H9 (cell line): Measurements from ENCODE around the gene SETD3. TPM values are rescaled to one million over a fixed set of nuclear protein-coding genes. Genes with fewer than 3 reads are reported as not detected.
A peak's percentile ranks its signal among the peaks of the same experiment; 100 is the strongest.

Experiments
- DNase-seq: peaks from one replicate; pipeline ENCODE4 v3.0.0-alpha.2; 2017
- H2AFZ ChIP-seq: one replicate; pipeline ENCODE4 v1.6.1; 2013; ENCODE audit warnings: mild to moderate bottlenecking, low read length, control low read depth, moderate library complexity
- H2AK5ac ChIP-seq: 2 replicates; pipeline ENCODE4 v1.6.1; 2013; ENCODE audit warnings: low read length, control low read depth, mixed read lengths; ENCODE audit not compliant: insufficient read length
- H2BK120ac ChIP-seq: one replicate; pipeline ENCODE4 v1.6.1; 2013; ENCODE audit warnings: low read depth, mild to moderate bottlenecking, low read length, control low read depth, inconsistent platforms; ENCODE audit not compliant: poor library complexity, severe bottlenecking
- H2BK12ac ChIP-seq: 2 replicates; pipeline ENCODE4 v1.6.1; 2013; ENCODE audit warnings: low read length, control low read depth, mixed read lengths, low read depth; ENCODE audit not compliant: insufficient read length
- H2BK15ac ChIP-seq: 2 replicates; pipeline ENCODE4 v1.6.1; 2013; ENCODE audit warnings: low read depth, low read length, control low read depth
- H2BK20ac ChIP-seq: one replicate; pipeline ENCODE4 v1.6.1; 2013; ENCODE audit warnings: low read depth, mild to moderate bottlenecking, low read length, control low read depth, inconsistent platforms; ENCODE audit not compliant: poor library complexity, severe bottlenecking
- H2BK5ac ChIP-seq: 2 replicates; pipeline ENCODE4 v1.6.1; 2013; ENCODE audit warnings: low read length, control low read depth, mixed read lengths; ENCODE audit not compliant: insufficient read length
- H3K14ac ChIP-seq: 2 replicates; pipeline ENCODE4 v1.6.1; 2013; ENCODE audit warnings: low read length, control low read depth; ENCODE audit not compliant: insufficient read depth
- H3K18ac ChIP-seq: 2 replicates; pipeline ENCODE4 v1.6.1; 2013; ENCODE audit warnings: low read depth, mild to moderate bottlenecking, mixed read lengths, low read length, control low read depth; ENCODE audit not compliant: insufficient read length
- H3K23ac ChIP-seq: 2 replicates; pipeline ENCODE4 v1.6.1; 2013; ENCODE audit warnings: low read length, control low read depth, mixed read lengths, low read depth; ENCODE audit not compliant: insufficient read length
- H3K23me2 ChIP-seq: 2 replicates; pipeline ENCODE4 v1.6.1; 2013; ENCODE audit warnings: low read depth, mild to moderate bottlenecking, mixed read lengths, low read length, control low read depth; ENCODE audit not compliant: insufficient read length, poor library complexity, severe bottlenecking
- H3K27ac ChIP-seq: 2 replicates; pipeline ENCODE4 v1.5.1; 2013; ENCODE audit warnings: low read length, control low read depth, mixed read lengths, low read depth; ENCODE audit not compliant: insufficient read length
- H3K27me3 ChIP-seq: 2 replicates; pipeline ENCODE4 v1.6.1; 2013; ENCODE audit warnings: low read length, control low read depth, inconsistent platforms; ENCODE audit not compliant: insufficient read depth
- H3K4ac ChIP-seq: 2 replicates; pipeline ENCODE4 v1.6.1; 2013; ENCODE audit warnings: low read depth, mild to moderate bottlenecking, control low read depth, inconsistent platforms, low read length, moderate library complexity
- H3K4me1 ChIP-seq: 2 replicates; pipeline ENCODE4 v1.6.1; 2013; ENCODE audit warnings: low read length, control low read depth, inconsistent platforms; ENCODE audit not compliant: insufficient read depth
- H3K4me2 ChIP-seq: 2 replicates; pipeline ENCODE4 v1.6.1; 2013; ENCODE audit warnings: low read length, control low read depth, mixed read lengths; ENCODE audit not compliant: insufficient read length, insufficient read depth
- H3K56ac ChIP-seq: 2 replicates; pipeline ENCODE4 v1.6.1; 2013; ENCODE audit warnings: low read depth, mild to moderate bottlenecking, mixed read lengths, low read length, control low read depth; ENCODE audit not compliant: insufficient read length
- H3K79me1 ChIP-seq: 2 replicates; pipeline ENCODE4 v1.6.1; 2013; ENCODE audit warnings: low read depth, mild to moderate bottlenecking, moderate library complexity, low read length, control low read depth, inconsistent platforms; ENCODE audit not compliant: insufficient read depth, poor library complexity, severe bottlenecking
- H3K79me2 ChIP-seq: 2 replicates; pipeline ENCODE4 v1.6.1; 2013; ENCODE audit warnings: low read length, control low read depth, inconsistent platforms; ENCODE audit not compliant: insufficient read depth
- H3K9ac ChIP-seq: 2 replicates; pipeline ENCODE4 v1.6.1; 2013; ENCODE audit warnings: low read length, control low read depth, mixed read lengths; ENCODE audit not compliant: insufficient read length; ENCODE audit errors: extremely low read depth
- H3K9me3 ChIP-seq: one replicate; pipeline ENCODE4 v1.6.1; 2013; ENCODE audit warnings: low read depth, low read length, inconsistent platforms; ENCODE audit not compliant: control insufficient read depth
- H3T11ph ChIP-seq: one replicate; pipeline ENCODE4 v1.6.1; 2013; ENCODE audit warnings: mild to moderate bottlenecking, low read length, control low read depth, inconsistent platforms
- H4K20me1 ChIP-seq: one replicate; pipeline ENCODE4 v1.6.1; 2013; ENCODE audit not compliant: control insufficient read depth, insufficient read length, insufficient read depth
- H4K5ac ChIP-seq: 2 replicates; pipeline ENCODE4 v1.6.1; 2013; ENCODE audit warnings: low read depth, mild to moderate bottlenecking, mixed read lengths, low read length, control low read depth; ENCODE audit not compliant: insufficient read length
- H4K8ac ChIP-seq: replicated peaks from 2 replicates; pipeline ENCODE4 v1.6.1; 2013; ENCODE audit warnings: low read length, control low read depth, mixed read lengths, low read depth; ENCODE audit not compliant: insufficient read length
- H4K91ac ChIP-seq: 2 replicates; pipeline ENCODE4 v1.6.1; 2013; ENCODE audit warnings: low read depth, mild to moderate bottlenecking, moderate library complexity, mixed read lengths, low read length, control low read depth; ENCODE audit not compliant: insufficient read length
- H3K27ac Mint-ChIP-seq, 3 experiments: 2 replicates in 2 of 3; 3 replicates in 1 of 3; pipeline ENCODE4 v1.8.0; 2020 to 2021; ENCODE audit warnings: mixed read lengths in 3 of 3, mild to moderate bottlenecking in 1 of 3, moderate library complexity in 1 of 3
- H3K27me3 Mint-ChIP-seq: 2 replicates; pipeline ENCODE4 v1.8.0; 2021; ENCODE audit warnings: low read depth, mild to moderate bottlenecking, moderate library complexity, mixed read lengths
- H3K36me3 Mint-ChIP-seq, 3 experiments: 2 replicates in 2 of 3; 3 replicates in 1 of 3; pipeline ENCODE4 v1.8.0; 2020 to 2021; ENCODE audit warnings: low read depth in 3 of 3, mixed read lengths in 3 of 3; ENCODE audit not compliant: insufficient read depth in 1 of 3
- H3K4me1 Mint-ChIP-seq, 2 experiments: 2 replicates each; pipeline ENCODE4 v1.8.0; 2020; ENCODE audit warnings: mixed read lengths in 2 of 2
- H3K4me3 Mint-ChIP-seq, 2 experiments: 2 replicates in 1 of 2; 3 replicates in 1 of 2; pipeline ENCODE4 v1.8.0; 2020 to 2021; ENCODE audit warnings: mild to moderate bottlenecking in 2 of 2, mixed read lengths in 2 of 2, moderate library complexity in 1 of 2
- H3K9me3 Mint-ChIP-seq, 2 experiments: 2 replicates in 1 of 2; 3 replicates in 1 of 2; pipeline ENCODE4 v1.8.0; 2020; ENCODE audit warnings: mild to moderate bottlenecking in 2 of 2, mixed read lengths in 2 of 2, moderate library complexity in 1 of 2
- WGBS: extraction: QIAGEN DNeasy Blood & Tissue Kit; methylation state at CpG from one replicate; pipeline ENCODE4 v1.1.7; 2013; ENCODE audit warnings: missing lambda C conversion rate, low lambda C conversion rate, mixed read lengths; ENCODE audit not compliant: insufficient read length; ENCODE audit errors: extremely low coverage; 5-methylcytosine and 5-hydroxymethylcytosine counted together
- total RNA-seq: library from RNA; stranded (reverse); gene quantifications from 2 replicates; pipeline ENCODE4 v1.2.1, GENCODE V29; 2021
- TF ChIP-seq, protein P1 (sequence below): fragments of 200-600 bp; sonication (generic); conservative IDR thresholded peaks from 3 replicates; pipeline ENCODE4 v1.8.0; 2021; ENCODE audit warnings: antibody characterized with exemption, mild to moderate bottlenecking

SETD3 gene
- total RNA-seq, 1 experiment from 2014 or later = 56.7 TPM

DNA sequence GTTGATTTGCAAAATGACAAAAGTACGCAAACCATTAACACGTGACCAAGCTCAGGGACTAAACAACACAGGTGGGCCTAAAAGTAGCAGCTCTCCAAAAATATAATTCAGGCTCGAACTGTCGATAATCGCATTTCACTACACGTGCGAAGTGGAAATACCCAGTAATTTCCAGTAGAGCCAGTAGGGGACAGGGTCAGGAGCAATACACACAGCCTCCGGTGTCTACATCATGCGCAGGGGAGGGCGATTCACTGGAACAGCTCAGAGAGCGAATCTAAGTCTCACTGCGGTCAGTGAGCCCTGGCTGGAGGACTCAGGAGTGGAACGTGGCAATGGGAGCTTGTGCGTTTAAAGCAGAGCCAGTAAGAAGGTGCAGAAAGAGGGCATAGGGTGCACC, 40.4 kb downstream of the SETD3 start:
- no peak overlapping the region for H3K4ac ChIP-seq
- no peak for DNase-seq
- H4K5ac ChIP-seq = no peak overlapping the region
- no peak overlapping the region for H4K91ac ChIP-seq
- H3K79me1 ChIP-seq = no peaks in the 10 kb centered on the region
- H3K56ac ChIP-seq = no peak overlapping the region
- TF ChIP-seq, protein P1, sequence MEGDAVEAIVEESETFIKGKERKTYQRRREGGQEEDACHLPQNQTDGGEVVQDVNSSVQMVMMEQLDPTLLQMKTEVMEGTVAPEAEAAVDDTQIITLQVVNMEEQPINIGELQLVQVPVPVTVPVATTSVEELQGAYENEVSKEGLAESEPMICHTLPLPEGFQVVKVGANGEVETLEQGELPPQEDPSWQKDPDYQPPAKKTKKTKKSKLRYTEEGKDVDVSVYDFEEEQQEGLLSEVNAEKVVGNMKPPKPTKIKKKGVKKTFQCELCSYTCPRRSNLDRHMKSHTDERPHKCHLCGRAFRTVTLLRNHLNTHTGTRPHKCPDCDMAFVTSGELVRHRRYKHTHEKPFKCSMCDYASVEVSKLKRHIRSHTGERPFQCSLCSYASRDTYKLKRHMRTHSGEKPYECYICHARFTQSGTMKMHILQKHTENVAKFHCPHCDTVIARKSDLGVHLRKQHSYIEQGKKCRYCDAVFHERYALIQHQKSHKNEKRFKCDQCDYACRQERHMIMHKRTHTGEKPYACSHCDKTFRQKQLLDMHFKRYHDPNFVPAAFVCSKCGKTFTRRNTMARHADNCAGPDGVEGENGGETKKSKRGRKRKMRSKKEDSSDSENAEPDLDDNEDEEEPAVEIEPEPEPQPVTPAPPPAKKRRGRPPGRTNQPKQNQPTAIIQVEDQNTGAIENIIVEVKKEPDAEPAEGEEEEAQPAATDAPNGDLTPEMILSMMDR = peak; percentile 27; the same call in 1 of the 3 replicates
- no peak overlapping the region for H3K9ac ChIP-seq
- no peaks in the 10 kb centered on the region for H3K4me1 ChIP-seq
- no peak overlapping the region for H3K18ac ChIP-seq
- H3K9me3 Mint-ChIP-seq = no peaks in the 10 kb centered on the region
- H2BK15ac ChIP-seq = no peak overlapping the region
- no peaks in the 10 kb centered on the region for H3K23me2 ChIP-seq
- H2BK120ac ChIP-seq = no peak overlapping the region
- H4K20me1 ChIP-seq = no peaks in the 10 kb centered on the region
- no peak overlapping the region for H4K8ac ChIP-seq
- H3K27ac Mint-ChIP-seq = peak overlapping the region in 1 of 3 experiments; percentile 63; a peak in 2 of 7 replicates
- H3K23ac ChIP-seq = no peak overlapping the region
- no CpG with 5 or more reads among the region's 14 CpGs for WGBS
- no peak overlapping the region for H3T11ph ChIP-seq
- H3K4me3 Mint-ChIP-seq = no peak overlapping the region
- H2BK5ac ChIP-seq = no peak overlapping the region
- H3K14ac ChIP-seq = no peak overlapping the region
- peaks cover 13 to 37% (median 32%) of the 10 kb centered on the region in 3 experiments for H3K36me3 Mint-ChIP-seq
- no peak overlapping the region for H3K4me2 ChIP-seq
- no peaks in the 10 kb centered on the region for H3K9me3 ChIP-seq
- H3K27me3 Mint-ChIP-seq = no peaks in the 10 kb centered on the region
- H2AFZ ChIP-seq = no peak overlapping the region
- no peak overlapping the region for H2AK5ac ChIP-seq
- H3K27me3 ChIP-seq = no peaks in the 10 kb centered on the region
- H2BK12ac ChIP-seq = no peak overlapping the region
- H3K4me1 Mint-ChIP-seq = peaks cover 5 to 6% of the 10 kb centered on the region in 2 experiments
- no peaks in the 10 kb centered on the region for H3K79me2 ChIP-seq
- H2BK20ac ChIP-seq = no peak overlapping the region
- no peak overlapping the region for H3K27ac ChIP-seq
